A673 (cell line): Measurements from ENCODE around the gene SYNE1. TPM values are rescaled to one million over a fixed set of nuclear protein-coding genes. Genes with fewer than 3 reads are reported as not detected.
"Not testable (repeated sequence)": the region's sequence is repeated elsewhere in the genome, so short reads cannot be mapped to it uniquely, and the experiment has no call there.

Experiments
- BruUV-seq: library from RNA; stranded (reverse); fragments of 400-500 nt; replicated peaks from 2 replicates; lab custom pipeline; 2021; lab: Mats Ljungman, UMichigan
- CTCF ChIA-PET: fragments of 300-600 bp; sonication (Branson Sonifier 250); formaldehyde crosslinking; loops from one replicate; lab custom pipeline; 2022; ENCODE audit warnings: antibody characterized with exemption; lab: Charles Lee
- POLR2A ChIA-PET: fragments of 300-600 bp; sonication (Branson Sonifier 250); formaldehyde crosslinking; loops from one replicate; lab custom pipeline; 2022; ENCODE audit warnings: antibody characterized with exemption; ENCODE audit not compliant: low non-redundant PET; lab: Charles Lee
- DNase-seq: peaks from one replicate; pipeline ENCODE4 v3.0.0-alpha.2; 2015; ENCODE audit warnings: low spot score
- H3K27ac ChIP-seq: fragments of 200-600 bp; sonication (generic); 2 replicates; pipeline ENCODE4 v1.5.1; 2016; ENCODE audit warnings: mixed run types, low read depth, mild to moderate bottlenecking, mixed read lengths, antibody characterized with exemption, low read length; ENCODE audit not compliant: poor library complexity, severe bottlenecking
- H3K27me3 ChIP-seq: fragments of 200-600 bp; sonication (generic); replicated peaks from 2 replicates; pipeline ENCODE4 v1.6.1; 2017; ENCODE audit warnings: mixed run types, low read depth, mild to moderate bottlenecking, mixed read lengths, antibody characterized with exemption, low read length; ENCODE audit not compliant: insufficient read depth, poor library complexity
- H3K36me3 ChIP-seq: fragments of 200-600 bp; sonication (generic); 2 replicates; pipeline ENCODE4 v1.6.1; 2016; ENCODE audit warnings: mixed run types, mild to moderate bottlenecking, mixed read lengths, antibody characterized with exemption, low read length; ENCODE audit not compliant: insufficient read depth, poor library complexity, severe bottlenecking
- H3K4me1 ChIP-seq: fragments of 200-600 bp; sonication (generic); 2 replicates; pipeline ENCODE4 v1.6.1; 2017; ENCODE audit warnings: mixed run types, mild to moderate bottlenecking, mixed read lengths, antibody characterized with exemption, low read length; ENCODE audit not compliant: insufficient read depth, poor library complexity, severe bottlenecking
- H3K4me3 ChIP-seq: fragments of 200-600 bp; sonication (generic); 2 replicates; pipeline ENCODE4 v1.5.1; 2016; ENCODE audit warnings: low read depth, mixed run types, mild to moderate bottlenecking, mixed read lengths, low read length; ENCODE audit not compliant: poor library complexity, severe bottlenecking
- H3K9me3 ChIP-seq: fragments of 200-600 bp; sonication (generic); 2 replicates; pipeline ENCODE4 v1.6.1; 2016; ENCODE audit warnings: mixed run types, low read depth, mild to moderate bottlenecking, mixed read lengths, antibody characterized with exemption, low read length; ENCODE audit not compliant: poor library complexity, severe bottlenecking
- CTCF ChIP-seq: fragments of 300-800, 200-600 bp; sonication (generic); conservative IDR thresholded peaks from 2 replicates; pipeline ENCODE4 v1.5.1; 2017; ENCODE audit warnings: low read depth, mild to moderate bottlenecking, antibody characterized with exemption, low read length, moderate library complexity, mixed read lengths
- EZH2 ChIP-seq: fragments of 200-600 bp; sonication (generic); IDR thresholded peaks from 2 replicates; pipeline ENCODE4 v1.6.1; 2017; ENCODE audit warnings: borderline replicate concordance, low read depth, mild to moderate bottlenecking, mixed read lengths, antibody characterized with exemption, low read length; ENCODE audit not compliant: poor library complexity, severe bottlenecking
- intact Hi-C: fragments of 100-400 bp; cut with micrococcal nuclease; formaldehyde crosslinking; loops from one replicate; pipeline ENCODE4 v1.10.0; 2022; ENCODE audit not compliant: unreplicated experiment
- total RNA-seq: library from RNA; stranded (reverse); gene quantifications from 2 replicates; pipeline ENCODE4 v1.2.3, GENCODE V29; 2021

Gene SYNE1
- total RNA-seq, 1 experiment from 2014 or later: 12.1 TPM

DNA sequence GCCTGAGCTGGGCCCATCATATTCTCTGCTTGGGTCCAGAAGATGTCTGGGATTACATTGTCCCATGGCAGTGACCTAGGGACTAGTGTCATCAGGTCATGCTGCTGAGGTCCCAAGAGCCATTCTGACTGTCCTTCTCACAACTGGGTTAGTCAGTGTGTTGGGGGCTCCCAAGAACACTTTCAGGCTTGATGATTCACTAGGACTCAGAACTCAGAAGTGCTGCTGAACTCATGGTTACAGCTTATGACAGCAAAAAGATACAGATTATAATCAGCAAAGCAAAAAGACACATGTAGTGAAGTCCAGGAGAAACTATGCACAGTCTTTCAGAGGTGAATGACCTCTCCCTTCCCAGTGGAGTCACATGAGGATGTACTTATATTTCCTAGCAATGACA lies 107.8 kb downstream of the SYNE1 start:
- intact Hi-C loops: no loop called here
- Histone ChIP-seq H3K4me3 (no peak overlapping the region), H3K27me3 (no peaks in the 10 kb centered on the region), H3K27ac (no peak overlapping the region), H3K4me1 (no peaks in the 10 kb centered on the region), H3K9me3 (no peaks in the 10 kb centered on the region), H3K36me3 (no peaks in the 10 kb centered on the region)
- DNase-seq: no peak
- ChIA-PET POLR2A (no interaction called here), CTCF (no interaction called here)
- no TSS peak for BruUV-seq
- no peak for TF ChIP-seq CTCF
- TF ChIP-seq EZH2: no peak

DNA sequence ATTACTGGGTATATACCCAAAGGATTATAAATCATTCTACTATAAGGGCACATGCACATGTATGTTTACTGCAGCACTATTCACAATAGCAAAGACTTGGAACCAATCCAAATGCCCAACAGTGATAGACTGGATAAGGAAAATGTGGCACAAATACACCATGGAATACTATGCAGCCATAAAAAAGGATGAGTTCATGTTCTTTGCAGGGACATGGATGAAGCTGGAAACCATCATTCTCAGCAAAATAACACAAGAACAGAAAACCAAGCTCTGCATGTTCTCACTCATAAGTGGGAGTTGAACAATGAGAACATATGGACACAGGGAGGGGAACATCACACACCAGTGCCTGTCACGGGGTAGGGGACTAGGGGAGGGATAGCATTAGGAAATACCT lies 123.0 kb downstream of the SYNE1 start:
- CTCF ChIA-PET, H3K4me1 ChIP-seq, H3K27ac ChIP-seq, H3K4me3 ChIP-seq, intact Hi-C loops, H3K36me3 ChIP-seq, DNase-seq, POLR2A ChIA-PET, H3K9me3 ChIP-seq, BruUV-seq, H3K27me3 ChIP-seq: not testable (repeated sequence)

- Histone ChIP-seq H3K36me3 (no peaks in the 10 kb centered on the region), H3K9me3 (no peaks in the 10 kb centered on the region), H3K27ac (no peak overlapping the region), H3K4me3 (no peak overlapping the region), H3K27me3 (no peaks in the 10 kb centered on the region), H3K4me1 (no peaks in the 10 kb centered on the region)
- POLR2A ChIA-PET: no interaction called here
- intact Hi-C loops: no loop called here
- no peak for TF ChIP-seq EZH2
- no peak for TF ChIP-seq CTCF
- no TSS peak for BruUV-seq
- DNase-seq: no peak
- CTCF ChIA-PET: no interaction called here
Observed at GRCh38 chr6:152509916-152510315, 127.2 kb downstream of the SYNE1 start.

GRCh38 chr6:152508477-152508876 lies 128.7 kb downstream of the SYNE1 start:
- BruUV-seq: no TSS peak
- TF ChIP-seq EZH2: no peak
- TF ChIP-seq CTCF: no peak
- intact Hi-C loops: no loop called here
- no peaks in the 10 kb centered on the region for H3K4me1 ChIP-seq
- no peaks in the 10 kb centered on the region for H3K27me3 ChIP-seq
- ChIA-PET POLR2A (no interaction called here), CTCF (no interaction called here)
- H3K36me3 ChIP-seq: no peaks in the 10 kb centered on the region
- no peak overlapping the region for H3K27ac ChIP-seq
- no peaks in the 10 kb centered on the region for H3K9me3 ChIP-seq
- no peak for DNase-seq
- H3K4me3 ChIP-seq: no peak overlapping the region
